ENCODE data around the gene LY6G6C.
"Not testable (repeated sequence)": the region's sequence is repeated elsewhere in the genome, so short reads cannot be mapped to it uniquely, and the experiment has no call there.

LY6G6C gene

GRCh38 chr6:31725502-31726350 lies 4.2 kb upstream of the LY6G6C start:
- DNase-seq, result no peak

- DNase-seq, result no peak
Observed at GRCh38 chr6:31723980-31724691, 2.6 kb upstream of the LY6G6C start.

- no peak for DNase-seq
Observed at GRCh38 chr6:31723245-31723979, 1.9 kb upstream of the LY6G6C start, which contains the start of gene MPIG6B. MPIG6B (plus strand) TSS chr6:31723373; CDS start chr6:31723384, 11 bp downstream.

GRCh38 chr6:31722173-31722572 lies 627 bp upstream of the LY6G6C start:
- no peak for DNase-seq

DNA sequence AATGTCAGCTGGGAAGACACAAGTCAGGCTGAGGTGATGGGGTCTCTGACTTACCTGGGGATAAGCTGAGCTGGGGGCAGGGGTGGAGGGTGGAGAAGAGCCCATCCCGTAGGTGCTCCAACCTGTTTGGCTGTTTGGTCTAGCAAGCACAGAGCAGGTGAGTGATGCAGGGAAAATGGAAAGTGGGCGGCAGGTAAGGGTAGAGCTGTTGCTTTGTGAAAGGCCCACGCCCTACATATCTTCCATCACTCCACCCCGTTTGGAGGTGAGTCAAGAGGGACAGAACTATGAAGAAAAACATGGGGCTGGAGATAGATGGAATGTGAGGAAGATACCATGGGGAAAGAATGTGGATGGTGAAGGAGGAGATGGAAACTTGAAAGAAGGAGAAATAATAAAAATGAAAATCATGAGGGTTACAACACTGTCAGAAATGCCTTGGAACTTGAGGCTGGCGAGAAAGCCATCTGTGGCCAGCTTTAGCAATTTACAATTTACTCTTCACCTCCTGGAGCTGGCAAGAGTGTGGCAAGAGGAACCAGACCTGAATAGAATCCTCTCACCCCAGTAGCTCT lies 1.3 kb downstream of the LY6G6C start:
- no peak for DNase-seq

- no peak for DNase-seq
Observed at GRCh38 chr6:31719001-31719400, 2.5 kb downstream of the LY6G6C start.

DNA sequence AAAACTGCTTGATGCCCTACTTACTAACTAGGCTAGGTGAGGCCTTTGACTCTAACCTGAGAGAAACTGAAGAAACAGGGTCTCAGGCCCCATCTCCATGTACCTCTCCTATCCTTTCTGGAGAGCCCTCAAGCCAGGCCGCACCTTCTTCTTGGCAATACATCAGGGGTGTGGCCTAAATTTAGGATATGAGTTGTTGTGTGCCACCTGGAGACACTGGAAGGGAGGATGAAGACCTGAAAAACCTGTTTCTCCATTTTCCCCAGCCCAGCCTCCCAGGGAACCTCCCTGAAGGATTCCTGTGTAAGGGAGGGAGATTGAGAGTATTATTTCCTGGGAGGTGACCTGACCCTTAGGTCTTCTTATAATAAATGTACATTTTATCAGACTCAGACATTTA lies 3.3 kb downstream of the LY6G6C start:
- DNase-seq, result no peak

DNA sequence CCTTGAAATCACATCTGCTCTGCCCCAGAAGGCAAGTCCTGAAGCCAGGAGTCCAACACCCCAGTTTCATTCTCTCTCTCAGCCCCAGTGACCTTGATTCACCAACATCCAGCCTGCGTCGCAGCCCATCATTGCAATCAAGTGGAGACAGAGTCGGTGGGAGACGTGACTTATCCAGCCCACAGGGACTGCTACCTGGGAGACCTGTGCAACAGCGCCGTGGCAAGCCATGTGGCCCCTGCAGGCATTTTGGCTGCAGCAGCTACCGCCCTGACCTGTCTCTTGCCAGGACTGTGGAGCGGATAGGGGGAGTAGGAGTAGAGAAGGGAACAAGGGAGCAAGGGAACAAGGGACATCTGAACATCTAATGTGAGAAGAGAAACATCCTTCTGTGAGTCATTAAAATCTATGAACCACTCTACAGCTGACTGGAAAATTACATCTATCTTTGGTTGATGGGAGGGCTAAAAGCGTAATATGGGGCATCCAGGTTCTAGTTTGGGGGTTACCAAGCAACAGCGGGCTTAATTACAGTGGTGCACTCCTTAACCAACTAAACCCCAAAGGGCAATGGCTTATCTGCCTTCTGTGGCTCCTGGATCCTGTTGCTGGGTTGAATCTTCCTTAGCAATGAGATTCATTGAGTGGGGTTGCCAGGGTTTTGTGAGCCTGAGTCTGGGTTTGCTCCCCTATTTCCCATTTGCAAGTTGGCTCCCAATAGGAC lies 3.9 kb downstream of the LY6G6C start:
- DNase-seq, result no peak

- no peak for DNase-seq
Observed at GRCh38 chr6:31715022-31715958, 6.3 kb downstream of the LY6G6C start, which contains the start of gene LY6G6D. LY6G6D (plus strand) TSS chr6:31715348; CDS start chr6:31715356, 8 bp downstream.

GRCh38 chr6:31713991-31714684 lies 7.4 kb downstream of the LY6G6C start:
- no peak for DNase-seq

DNA sequence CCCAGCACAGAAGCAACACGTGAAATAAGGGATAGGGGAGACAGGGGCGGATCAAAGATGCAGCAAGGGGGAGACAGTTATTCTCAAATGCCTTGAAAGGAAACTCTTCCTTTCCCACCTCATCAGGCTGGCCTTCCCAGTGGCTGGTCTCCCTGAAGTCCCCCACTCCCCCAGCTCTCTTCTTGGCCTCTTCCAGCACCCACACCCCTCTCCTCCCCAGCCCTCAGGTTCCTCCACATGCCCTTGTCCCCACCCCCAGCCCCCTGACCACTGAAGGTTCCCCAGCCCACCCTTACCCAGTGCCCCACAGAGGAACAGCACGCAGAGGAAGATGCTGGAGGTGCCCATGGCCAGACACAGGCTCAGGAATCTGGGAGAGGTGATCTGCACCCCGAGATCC lies 8.1 kb downstream of the LY6G6C start:
- DNase-seq, result no peak

DNA sequence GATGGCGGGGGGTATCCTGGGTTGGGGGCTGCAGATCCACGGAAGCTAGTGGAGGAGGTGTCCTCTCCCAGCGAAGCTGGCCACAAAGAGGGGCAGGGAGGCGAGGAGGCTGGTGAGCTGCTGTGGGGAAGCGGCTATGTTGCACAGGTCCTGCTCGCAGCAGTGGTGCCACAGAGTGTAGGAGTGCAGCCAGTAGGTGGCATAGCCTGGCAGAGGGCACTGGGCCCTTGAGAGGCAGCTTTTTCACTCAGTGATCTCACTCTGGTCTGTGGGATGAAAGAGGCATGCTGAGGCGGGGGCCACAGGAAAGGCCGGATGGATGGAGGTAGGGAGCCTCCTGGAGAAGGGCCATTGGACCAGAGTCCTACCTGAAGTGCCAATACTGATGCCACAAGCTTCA lies 9.2 kb downstream of the LY6G6C start:
- no peak for DNase-seq

DNA sequence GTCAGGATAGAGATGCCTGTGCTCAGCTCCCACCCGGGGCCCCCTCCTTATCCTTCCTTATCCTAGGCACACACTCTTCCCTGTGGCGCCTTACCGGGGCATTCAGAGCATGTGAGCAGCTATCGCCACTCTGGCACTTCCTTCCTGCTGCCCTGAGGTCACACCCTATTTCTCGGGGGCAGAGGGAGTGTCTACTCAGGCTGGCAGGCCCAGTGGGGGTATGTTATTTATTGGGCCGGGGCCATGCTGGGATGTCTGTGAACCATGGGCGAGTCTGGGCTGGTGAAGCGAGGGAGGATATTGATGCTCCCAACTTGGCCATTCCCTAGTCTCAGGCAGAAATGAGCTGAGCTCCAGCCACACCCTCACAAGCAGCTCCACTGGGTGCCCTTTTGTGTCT lies 10.3 kb downstream of the LY6G6C start:
- no peak for DNase-seq

DNA sequence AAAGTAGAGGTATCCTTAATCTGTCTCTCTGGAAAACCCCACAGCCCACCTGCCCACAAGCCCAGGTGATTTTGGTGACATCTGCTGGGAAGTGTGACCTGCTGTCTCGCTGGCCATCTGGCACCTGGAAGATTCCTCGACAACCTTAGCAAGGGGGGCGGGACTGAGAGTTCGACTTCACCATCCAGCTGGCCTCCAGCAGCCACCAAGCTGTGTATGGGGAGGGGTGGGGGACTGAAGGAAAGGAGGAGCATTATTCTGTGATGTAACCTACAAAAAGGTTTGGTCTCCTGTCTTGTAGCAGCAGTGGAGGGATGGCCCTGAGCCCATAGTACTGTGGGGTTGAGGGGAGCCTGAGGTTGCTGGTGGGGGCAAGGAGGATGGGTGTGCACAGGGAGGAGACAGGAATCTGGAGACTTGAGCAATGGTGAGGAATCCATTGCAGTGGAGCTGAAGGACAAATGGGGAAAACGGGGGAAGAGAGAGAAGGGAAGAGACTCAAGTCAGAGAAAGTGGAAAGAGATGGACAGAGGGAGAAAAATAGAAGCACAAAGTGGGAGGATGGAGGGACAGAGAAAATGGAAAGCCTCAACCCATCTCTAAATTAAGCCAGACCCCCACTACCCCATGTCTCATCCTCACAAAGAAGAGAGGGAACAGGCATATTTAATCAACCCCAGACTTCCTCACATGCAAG lies 10.9 kb downstream of the LY6G6C start:
- no peak for DNase-seq

DNA sequence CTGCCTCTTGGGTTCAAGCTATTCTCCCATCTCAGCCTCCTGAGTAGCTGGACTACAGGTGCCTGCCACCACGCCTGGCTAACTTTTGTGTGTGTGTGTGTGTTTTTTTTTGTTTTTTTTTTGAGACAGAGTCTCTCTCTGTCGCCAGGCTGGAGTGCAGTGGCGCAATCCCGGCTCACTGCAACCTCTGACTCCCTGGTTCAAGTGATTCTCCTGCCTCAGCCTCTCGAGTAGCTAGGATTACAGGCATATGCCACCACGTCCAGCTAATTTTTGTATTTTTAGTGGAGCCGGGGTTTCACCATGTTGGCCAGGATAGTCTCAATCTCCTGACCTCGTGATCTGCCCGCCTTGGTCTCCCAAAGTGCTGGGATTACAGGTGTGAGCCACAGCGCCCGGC lies 12.4 kb downstream of the LY6G6C start:
- not testable (repeated sequence) for DNase-seq

GRCh38 chr6:31708224-31708623 lies 13.3 kb downstream of the LY6G6C start:
- DNase-seq, result no peak

DNA sequence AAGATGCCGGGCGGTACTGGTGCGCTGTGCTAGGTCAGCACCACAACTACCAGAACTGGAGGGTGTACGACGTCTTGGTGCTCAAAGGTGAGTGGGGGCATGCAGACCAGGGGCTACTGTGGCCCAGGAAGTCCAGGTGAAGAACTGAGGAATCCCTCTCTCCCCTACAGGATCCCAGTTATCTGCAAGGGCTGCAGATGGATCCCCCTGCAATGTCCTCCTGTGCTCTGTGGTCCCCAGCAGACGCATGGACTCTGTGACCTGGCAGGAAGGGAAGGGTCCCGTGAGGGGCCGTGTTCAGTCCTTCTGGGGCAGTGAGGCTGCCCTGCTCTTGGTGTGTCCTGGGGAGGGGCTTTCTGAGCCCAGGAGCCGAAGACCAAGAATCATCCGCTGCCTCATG lies 13.8 kb downstream of the LY6G6C start:
- DNase-seq, result no peak

- no peak for DNase-seq
Observed at GRCh38 chr6:31706599-31706998, 14.9 kb downstream of the LY6G6C start, which contains the start of gene LY6G6F. LY6G6F (plus strand) TSS chr6:31706866; CDS start chr6:31706907, 41 bp downstream.

- DNase-seq, result no peak
Observed at GRCh38 chr6:31705931-31706330, 15.6 kb downstream of the LY6G6C start.

Measured in SHP77 treated with DMSO at 0.1 percent for 48 hours (cell line).